Bone marrow (tissue), 2 donors: Measurements from ENCODE around the gene PLEKHN1.
"Not testable (repeated sequence)": the region's sequence is repeated elsewhere in the genome, so short reads cannot be mapped to it uniquely, and the experiment has no call there.

Experiments used
- DNase-seq, 2 donors: peaks; one replicate each; lab custom pipeline; 2025; lab: John Stamatoyannopoulos, UW

Gene PLEKHN1

DNA sequence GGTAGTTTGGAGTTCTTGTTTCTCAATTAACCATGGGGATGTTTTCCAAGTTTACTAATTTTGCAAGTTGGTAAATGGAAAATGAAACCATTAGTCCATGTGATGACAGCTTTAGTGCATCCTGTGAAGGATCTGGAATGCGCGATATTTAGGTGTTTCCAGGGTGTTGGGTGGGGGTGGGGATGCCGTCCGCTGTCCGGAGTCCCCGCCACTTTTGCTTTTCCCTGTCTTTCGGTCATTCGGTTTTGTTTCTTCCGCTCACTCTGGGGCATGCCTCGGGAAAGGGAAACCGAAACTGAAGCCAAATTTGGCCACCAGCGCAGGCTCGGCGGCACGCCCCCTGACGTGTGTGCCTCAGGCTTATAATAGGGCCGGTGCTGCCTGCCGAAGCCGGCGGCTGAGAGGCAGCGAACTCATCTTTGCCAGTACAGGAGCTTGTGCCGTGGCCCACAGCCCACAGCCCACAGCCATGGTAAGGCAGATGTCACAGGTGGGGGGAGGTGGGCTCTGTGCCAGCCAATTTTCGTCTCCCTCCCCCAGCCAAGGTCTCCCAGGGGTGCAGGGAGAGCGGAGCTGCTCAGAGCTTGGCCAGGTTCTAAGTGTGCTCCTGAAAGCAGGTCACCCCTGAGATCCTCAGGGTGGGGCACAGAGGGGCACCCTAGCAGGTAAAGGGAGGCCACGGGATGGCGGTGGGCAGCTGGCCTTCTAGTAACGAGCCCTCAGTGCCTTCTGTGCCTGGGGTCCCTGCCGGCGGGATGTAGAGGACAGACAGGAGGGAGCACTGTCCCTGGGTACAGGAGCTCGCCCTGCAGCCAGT, 47.0 kb downstream of the PLEKHN1 start, which contains the start of gene ISG15:
Gene ISG15, plus strand, starts transcription at position 393 of the 817 bp plus-strand sequence. Its CDS starts 77 bp downstream, at position 470.
- peak; percentile 63 to 66 for DNase-seq

DNA sequence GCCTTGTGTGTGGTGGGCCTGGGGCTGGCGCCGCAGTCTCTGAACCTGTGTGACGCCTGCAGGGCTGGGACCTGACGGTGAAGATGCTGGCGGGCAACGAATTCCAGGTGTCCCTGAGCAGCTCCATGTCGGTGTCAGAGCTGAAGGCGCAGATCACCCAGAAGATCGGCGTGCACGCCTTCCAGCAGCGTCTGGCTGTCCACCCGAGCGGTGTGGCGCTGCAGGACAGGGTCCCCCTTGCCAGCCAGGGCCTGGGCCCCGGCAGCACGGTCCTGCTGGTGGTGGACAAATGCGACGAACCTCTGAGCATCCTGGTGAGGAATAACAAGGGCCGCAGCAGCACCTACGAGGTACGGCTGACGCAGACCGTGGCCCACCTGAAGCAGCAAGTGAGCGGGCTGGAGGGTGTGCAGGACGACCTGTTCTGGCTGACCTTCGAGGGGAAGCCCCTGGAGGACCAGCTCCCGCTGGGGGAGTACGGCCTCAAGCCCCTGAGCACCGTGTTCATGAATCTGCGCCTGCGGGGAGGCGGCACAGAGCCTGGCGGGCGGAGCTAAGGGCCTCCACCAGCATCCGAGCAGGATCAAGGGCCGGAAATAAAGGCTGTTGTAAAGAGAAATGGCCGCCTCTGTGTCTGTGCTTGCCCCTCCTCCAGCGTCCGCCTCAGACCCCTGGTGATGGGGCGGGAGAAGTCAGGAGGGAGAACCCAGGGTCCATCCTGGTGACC, 47.8 kb downstream of the PLEKHN1 start:
- DNase-seq, result no peak

DNA sequence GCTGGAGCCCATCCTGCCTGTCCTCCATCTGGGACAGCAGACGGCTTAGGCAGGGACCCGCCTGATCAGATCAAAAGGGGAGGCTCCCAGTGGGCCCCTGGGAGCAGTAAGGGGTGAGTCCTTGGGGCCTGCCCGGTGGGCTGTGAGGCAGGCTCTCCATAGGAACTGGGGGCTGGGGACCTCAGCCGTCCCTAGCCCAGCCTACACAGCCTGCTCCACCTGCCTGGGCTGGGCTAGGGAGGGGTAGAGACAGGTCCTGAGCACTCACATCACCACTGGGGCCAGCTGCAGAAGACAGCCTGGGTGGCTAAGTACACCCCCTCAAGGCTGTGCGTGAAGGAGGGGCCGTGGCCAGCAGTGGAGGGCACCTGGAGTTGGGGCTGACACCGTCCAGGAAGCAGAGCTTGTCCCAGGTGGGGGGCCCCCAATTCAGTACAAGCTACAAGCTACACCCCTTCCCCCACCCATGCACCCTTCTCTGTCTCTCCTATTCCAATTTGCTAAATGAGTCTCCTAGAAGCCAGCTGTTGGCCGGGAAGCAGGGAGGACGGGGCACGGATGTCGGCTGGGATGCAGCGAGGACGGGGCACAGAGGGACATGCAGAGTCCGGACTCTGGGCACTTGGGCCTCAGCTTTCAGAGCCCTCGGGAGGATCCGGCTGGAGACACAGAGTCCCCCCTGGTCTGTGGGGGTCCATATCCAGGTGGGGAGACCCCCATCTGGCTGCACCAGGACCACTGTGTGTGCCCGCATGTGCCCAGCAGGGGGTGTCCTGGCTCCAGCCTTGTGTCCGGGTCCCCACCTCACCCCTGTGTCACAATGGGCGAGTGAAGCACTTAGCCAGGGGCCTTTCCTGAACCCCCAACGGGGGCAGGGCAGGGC, 48.8 kb downstream of the PLEKHN1 start:
- DNase-seq, result no peak

DNA sequence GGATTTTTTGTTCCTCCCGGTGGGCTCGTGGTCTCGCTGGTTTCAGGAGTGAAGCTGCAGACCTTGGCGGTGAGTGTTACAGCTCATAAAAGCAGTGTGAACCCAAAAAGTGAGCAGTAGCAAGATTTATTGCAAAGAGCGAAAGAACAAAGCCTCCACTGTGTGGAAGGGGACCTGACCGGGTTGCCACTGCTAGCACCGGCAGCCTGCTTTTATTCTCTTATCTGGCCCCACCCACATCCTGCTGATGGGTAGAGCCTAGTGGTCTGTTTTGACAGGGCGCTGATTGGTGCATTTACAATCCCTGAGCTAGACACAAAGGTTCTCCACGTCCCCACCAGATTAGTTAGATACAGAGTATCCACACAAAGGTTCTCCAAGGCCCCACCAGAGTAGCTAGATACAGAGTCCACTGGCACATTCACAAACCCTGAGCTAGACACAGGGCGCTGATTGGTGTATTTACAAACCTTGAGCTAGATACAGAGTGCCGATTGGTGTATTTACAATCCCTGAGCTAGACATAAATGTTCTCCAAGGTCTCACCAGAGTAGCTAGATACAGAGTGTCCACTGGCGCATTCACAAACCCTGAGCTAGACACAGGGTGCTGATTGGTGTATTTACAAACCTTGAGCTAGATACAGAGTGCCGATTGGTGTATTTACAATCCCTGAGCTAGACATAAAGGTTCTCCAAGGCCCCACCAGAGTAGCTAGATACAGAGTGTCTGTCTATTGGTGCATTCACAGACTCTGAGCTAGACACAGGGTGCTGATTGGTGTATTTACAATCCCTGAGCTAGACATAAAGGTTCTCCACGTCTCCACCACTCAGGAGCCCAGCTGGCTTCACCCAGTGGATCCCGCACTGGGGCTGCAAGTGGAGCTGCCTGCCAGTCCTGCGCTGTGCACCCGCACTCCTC, 51.4 kb downstream of the PLEKHN1 start:
- DNase-seq, result not testable (repeated sequence)

DNA sequence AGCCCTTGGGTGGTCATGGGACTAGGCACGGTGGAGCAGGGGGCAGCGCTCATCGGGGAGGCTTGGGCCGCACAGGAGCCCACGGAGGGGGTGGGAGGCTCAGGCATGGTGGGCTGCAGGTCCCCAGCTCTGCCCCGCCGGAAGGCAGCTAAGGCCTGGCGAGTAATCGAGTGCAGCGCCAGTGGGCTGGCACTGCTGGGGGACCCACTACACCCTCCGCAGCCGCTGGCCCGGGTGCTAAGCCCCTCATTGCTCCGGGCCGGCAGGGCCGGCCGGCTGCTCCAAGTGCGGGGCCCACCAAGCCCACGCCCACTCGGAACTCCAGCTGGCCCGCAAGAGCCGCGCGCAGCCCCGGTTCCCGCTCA, 52.0 kb downstream of the PLEKHN1 start:
- not testable (repeated sequence) for DNase-seq

GRCh38 chr1:1019122-1019999, 53.1 kb downstream of the PLEKHN1 start:
- peak in 1 of 2 donors; percentile 82 for DNase-seq

GRCh38 chr1:1020000-1020404, 53.7 kb downstream of the PLEKHN1 start, which contains the start of gene AGRN:
Gene AGRN, plus strand, starts transcription at chr1:1020120. Its CDS starts 53 bp downstream, at chr1:1020173.
- DNase-seq, result no peak

- no peak for DNase-seq
These were observed 54.2 kb downstream of the PLEKHN1 start for GRCh38 chr1:1020415-1021009.

GRCh38 chr1:1021010-1021919, 55.0 kb downstream of the PLEKHN1 start:
- DNase-seq, result no peak

DNA sequence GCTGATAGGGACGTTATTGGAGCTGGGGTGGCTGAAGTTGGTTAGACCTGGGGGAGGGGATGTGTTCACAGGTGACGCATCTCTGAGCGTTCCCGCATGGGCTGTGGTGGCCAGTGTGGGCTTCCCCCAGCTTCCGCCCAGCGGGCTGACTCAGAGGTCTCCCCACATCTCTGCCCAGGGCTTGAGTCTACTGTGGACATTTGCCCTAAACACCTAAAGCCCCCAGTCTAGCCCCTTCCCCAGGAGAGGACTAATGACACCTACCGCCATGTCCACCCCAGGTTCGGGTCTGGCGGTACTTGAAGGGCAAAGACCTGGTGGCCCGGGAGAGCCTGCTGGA, 55.6 kb downstream of the PLEKHN1 start:
- DNase-seq, result no peak

DNA sequence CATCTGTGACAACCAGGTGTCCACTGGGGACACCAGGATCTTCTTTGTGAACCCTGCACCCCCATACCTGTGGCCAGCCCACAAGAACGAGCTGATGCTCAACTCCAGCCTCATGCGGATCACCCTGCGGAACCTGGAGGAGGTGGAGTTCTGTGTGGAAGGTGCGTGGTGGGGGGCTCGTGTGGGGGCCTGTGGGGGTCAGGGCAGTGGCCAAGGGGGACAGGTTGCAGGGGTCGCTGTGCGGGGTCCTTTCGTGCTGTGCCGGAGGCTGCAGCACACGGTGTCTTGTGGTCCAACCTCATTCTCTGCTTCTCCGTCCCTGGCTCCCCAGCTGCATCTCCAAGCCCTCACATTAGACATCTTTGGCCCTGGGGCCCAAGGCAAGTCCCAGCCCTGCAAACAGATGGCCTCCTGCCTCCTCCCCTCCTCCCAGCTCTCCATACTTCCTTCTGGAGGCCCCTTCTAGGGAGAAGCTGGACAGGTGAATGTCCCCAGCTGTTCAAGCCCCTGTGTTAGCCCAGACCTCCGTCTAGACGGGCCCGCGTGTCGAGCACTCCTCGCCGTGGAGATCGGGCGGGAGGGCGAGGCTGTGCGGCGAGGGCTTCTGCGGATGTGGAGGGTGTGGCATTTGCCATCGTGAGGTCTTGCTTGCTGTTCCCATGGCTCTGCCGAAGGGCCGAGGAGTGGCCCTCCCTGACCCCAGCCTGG, 56.2 kb downstream of the PLEKHN1 start:
- DNase-seq, result no peak

GRCh38 chr1:1023700-1024099, 57.4 kb downstream of the PLEKHN1 start:
- DNase-seq, result no peak

DNA sequence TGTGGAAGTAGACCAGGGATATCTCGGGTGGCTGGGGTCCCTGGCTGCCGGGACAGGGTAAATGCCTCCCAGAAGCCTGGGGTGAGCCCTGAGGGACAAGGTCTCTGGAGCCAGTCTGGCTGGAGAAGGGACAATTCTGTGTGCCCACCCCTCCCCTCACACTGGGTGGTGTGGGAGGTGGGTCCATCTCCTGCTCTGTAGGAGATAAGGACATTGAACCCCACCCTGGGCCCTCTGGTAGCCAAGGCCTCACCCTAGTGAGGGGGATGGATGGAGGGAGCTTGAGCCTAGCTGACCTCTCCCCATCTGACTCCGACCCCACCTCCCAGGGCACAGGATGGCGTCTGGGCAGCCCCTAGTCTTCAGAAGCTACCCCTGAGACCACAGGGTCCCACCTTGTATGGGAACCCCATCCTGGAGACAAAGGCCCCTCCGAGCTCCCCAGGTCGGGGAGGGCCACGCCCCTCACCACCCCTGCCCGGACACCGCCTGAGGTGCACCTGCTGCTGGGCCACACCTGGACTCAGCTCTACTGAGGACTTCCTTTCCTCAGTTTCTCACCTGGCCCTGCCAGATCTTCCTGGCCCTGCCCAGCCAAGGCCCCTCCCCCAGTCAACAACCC, 58.0 kb downstream of the PLEKHN1 start:
- DNase-seq, result no peak

- DNase-seq, result no peak
These were observed 58.8 kb downstream of the PLEKHN1 start for GRCh38 chr1:1024771-1025699.
